Keratinocyte (primary cell): ENCODE results near the gene IST1. TPM values are rescaled to one million over a fixed set of nuclear protein-coding genes. Genes with fewer than 3 reads are reported as not detected.

Source experiments
- DNase-seq: peaks from one replicate; pipeline ENCODE4 v3.0.0-alpha.2; 2011; ENCODE audit warnings: low read depth, missing footprints, low spot score
- FAIRE-seq: peaks from 2 replicates; lab custom pipeline; 2011; peaks lifted over from hg19 to GRCh38; lab: Jason Lieb, UNC
- H2AFZ ChIP-seq: 2 replicates; pipeline ENCODE4 v1.6.0; 2012; ENCODE audit warnings: low read length, control low read depth, inconsistent platforms; ENCODE audit not compliant: control insufficient read depth
- H3K27ac ChIP-seq: 2 replicates; pipeline ENCODE4 v1.5.1; 2011; ENCODE audit warnings: low read length; ENCODE audit not compliant: control insufficient read depth, insufficient read depth
- H3K27me3 ChIP-seq: 3 replicates; pipeline ENCODE4 v1.6.0; 2011; ENCODE audit warnings: low read length; ENCODE audit not compliant: control insufficient read depth, insufficient read depth; ENCODE audit errors: extremely low read depth
- H3K36me3 ChIP-seq, 2 experiments: 2 replicates in 1 of 2; 3 replicates in 1 of 2; pipeline ENCODE4 v1.5.1; 2011; ENCODE audit warnings: low read length in 2 of 2, mild to moderate bottlenecking in 1 of 2; ENCODE audit not compliant: control insufficient read depth in 2 of 2, insufficient read depth in 2 of 2; ENCODE audit errors: extremely low read depth in 1 of 2
- H3K4me1 ChIP-seq: 3 replicates; pipeline ENCODE4 v1.5.1; 2011; ENCODE audit warnings: low read length; ENCODE audit not compliant: control insufficient read depth, insufficient read depth; ENCODE audit errors: extremely low read depth
- H3K4me2 ChIP-seq: 3 replicates; pipeline ENCODE4 v1.6.0; 2011; ENCODE audit warnings: low read depth, low read length; ENCODE audit not compliant: control insufficient read depth, insufficient read depth; ENCODE audit errors: extremely low read depth
- H3K4me3 ChIP-seq, 3 experiments: fragments of 200-600 bp in 1 of 3; sonication (generic) in 1 of 3; 2 replicates in 2 of 3; 3 replicates in 1 of 3; pipeline ENCODE4 v1.5.1; 2011 to 2016; ENCODE audit warnings: low read length in 3 of 3, mild to moderate bottlenecking in 3 of 3, control low read depth in 2 of 3, inconsistent platforms in 1 of 3, low read depth in 1 of 3, mixed read lengths in 1 of 3, mixed run types in 1 of 3, moderate library complexity in 1 of 3; ENCODE audit not compliant: control insufficient read depth in 2 of 3, insufficient read depth in 2 of 3; ENCODE audit errors: extremely low read depth in 1 of 3
- H3K79me2 ChIP-seq: 2 replicates; pipeline ENCODE4 v1.6.0; 2012; ENCODE audit warnings: low read length; ENCODE audit not compliant: control insufficient read depth, insufficient read depth
- H3K9ac ChIP-seq: 3 replicates; pipeline ENCODE4 v1.6.0; 2011; ENCODE audit warnings: low read length; ENCODE audit not compliant: control insufficient read depth, insufficient read depth; ENCODE audit errors: extremely low read depth
- H3K9me1 ChIP-seq: 3 replicates; pipeline ENCODE4 v1.6.0; 2011; ENCODE audit warnings: low read length; ENCODE audit not compliant: control insufficient read depth, insufficient read depth; ENCODE audit errors: extremely low read depth
- H3K9me3 ChIP-seq: 2 replicates; pipeline ENCODE4 v1.5.1; 2012; ENCODE audit warnings: low read depth, low read length; ENCODE audit not compliant: control insufficient read depth
- H4K20me1 ChIP-seq: 3 replicates; pipeline ENCODE4 v1.6.0; 2011; ENCODE audit warnings: low read length; ENCODE audit not compliant: control insufficient read depth, insufficient read depth; ENCODE audit errors: extremely low read depth
- EZH2 ChIP-seq: IDR thresholded peaks from one replicate; pipeline ENCODE4 v1.6.1; 2012; ENCODE audit warnings: inconsistent platforms, mild to moderate bottlenecking, low read length, moderate library complexity
- dilution Hi-C: fragments of 300-500 bp; cut with MboI; formaldehyde crosslinking; loops from one replicate; pipeline ENCODE4 v1.7.0; 2020; ENCODE audit warnings: low sequenced_read_pairs; ENCODE audit not compliant: extremely low pct_ligation_motif_present
- polyA plus RNA-seq, 5 experiments: library from polyadenylated mRNA; depleted of rRNA in 3 of 5; stranded (reverse) in 3 of 5; stranded (forward) in 1 of 5; unstranded in 1 of 5; fragments of >200 nt; gene quantifications; 1 replicate in 1 of 5; 2 replicates in 3 of 5; 3 replicates in 1 of 5; pipeline versions ENCODE4 v1.2.1 to v1.2.3, GENCODE V29; 2011 to 2012; ENCODE audit warnings: missing spikeins in 2 of 5, low read depth in 1 of 5, low replicate concordance in 1 of 5
- TF ChIP-seq, protein P1 (sequence below), 3 experiments: IDR thresholded peaks in 1 of 3; conservative IDR thresholded peaks in 1 of 3; optimal IDR thresholded peaks in 1 of 3; 2 replicates in 2 of 3; 3 replicates in 1 of 3; pipeline versions ENCODE3 to v1.5.1; 2011; ENCODE audit warnings: low read length in 3 of 3, mild to moderate bottlenecking in 3 of 3, moderate library complexity in 2 of 3, control low read depth in 1 of 3, inconsistent platforms in 1 of 3; ENCODE audit not compliant: insufficient read depth in 2 of 3; ENCODE audit errors: extremely low read depth in 1 of 3

The IST1 gene
- polyA plus RNA-seq, 1 donor (not counting 4 experiments of a cell fraction or from before 2014, with no cell fraction given): 188 TPM

GRCh38 chr16:71852561-71852960 lies 42.8 kb upstream of the IST1 start:
- peaks cover 36 to 43% of the 10 kb centered on the region in 2 experiments for H3K36me3 ChIP-seq
- TF ChIP-seq EZH2: no peak
- TF ChIP-seq, protein P1, sequence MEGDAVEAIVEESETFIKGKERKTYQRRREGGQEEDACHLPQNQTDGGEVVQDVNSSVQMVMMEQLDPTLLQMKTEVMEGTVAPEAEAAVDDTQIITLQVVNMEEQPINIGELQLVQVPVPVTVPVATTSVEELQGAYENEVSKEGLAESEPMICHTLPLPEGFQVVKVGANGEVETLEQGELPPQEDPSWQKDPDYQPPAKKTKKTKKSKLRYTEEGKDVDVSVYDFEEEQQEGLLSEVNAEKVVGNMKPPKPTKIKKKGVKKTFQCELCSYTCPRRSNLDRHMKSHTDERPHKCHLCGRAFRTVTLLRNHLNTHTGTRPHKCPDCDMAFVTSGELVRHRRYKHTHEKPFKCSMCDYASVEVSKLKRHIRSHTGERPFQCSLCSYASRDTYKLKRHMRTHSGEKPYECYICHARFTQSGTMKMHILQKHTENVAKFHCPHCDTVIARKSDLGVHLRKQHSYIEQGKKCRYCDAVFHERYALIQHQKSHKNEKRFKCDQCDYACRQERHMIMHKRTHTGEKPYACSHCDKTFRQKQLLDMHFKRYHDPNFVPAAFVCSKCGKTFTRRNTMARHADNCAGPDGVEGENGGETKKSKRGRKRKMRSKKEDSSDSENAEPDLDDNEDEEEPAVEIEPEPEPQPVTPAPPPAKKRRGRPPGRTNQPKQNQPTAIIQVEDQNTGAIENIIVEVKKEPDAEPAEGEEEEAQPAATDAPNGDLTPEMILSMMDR (optimal IDR thresholded peaks at IDR 0.05 in 1 of 3, IDR thresholded peaks at IDR 0.05 in 1 of 3, conservative IDR thresholded peaks at IDR 0.05 in 1 of 3; ENCODE audit: extremely low read depth in 1 of 3, insufficient read depth in 2 of 3, low read length in 3 of 3): no peak
- no peak for DNase-seq

GRCh38 chr16:71853413-71853812 lies 41.9 kb upstream of the IST1 start:
- Histone ChIP-seq H3K9me3 (no peaks in the 10 kb centered on the region), H2AFZ (no peak overlapping the region), H3K36me3 (peaks cover 36 to 43% of the 10 kb centered on the region in 2 experiments), H3K4me2 (no peak overlapping the region), H3K4me3 (no peak overlapping the region), H3K4me1 (no peaks in the 10 kb centered on the region), H3K79me2 (peaks cover 20% of the 10 kb centered on the region), H3K9me1 (peaks cover 4% of the 10 kb centered on the region), H3K27ac (no peak overlapping the region), H3K9ac (no peak overlapping the region), H3K27me3 (no peaks in the 10 kb centered on the region), H4K20me1 (peaks cover 3% of the 10 kb centered on the region)
- no peak for TF ChIP-seq EZH2
- TF ChIP-seq, protein P1 (optimal IDR thresholded peaks at IDR 0.05 in 1 of 3, IDR thresholded peaks at IDR 0.05 in 1 of 3, conservative IDR thresholded peaks at IDR 0.05 in 1 of 3; ENCODE audit: extremely low read depth in 1 of 3, insufficient read depth in 2 of 3, low read length in 3 of 3): no peak
- no peak for FAIRE-seq
- dilution Hi-C loops: no loop called here
- DNase-seq: no peak

More at GRCh38 chr16:71852561-71852960, 42.8 kb upstream of the IST1 start:
- no peak for FAIRE-seq
- Histone ChIP-seq H2AFZ (no peak overlapping the region), H3K4me1 (no peaks in the 10 kb centered on the region), H3K79me2 (peaks cover 26% of the 10 kb centered on the region), H3K9ac (no peak overlapping the region), H4K20me1 (peaks cover 3% of the 10 kb centered on the region), H3K9me1 (peaks cover 4% of the 10 kb centered on the region), H3K9me3 (no peaks in the 10 kb centered on the region), H3K27ac (no peak overlapping the region), H3K27me3 (no peaks in the 10 kb centered on the region), H3K4me3 (no peak overlapping the region), H3K4me2 (no peak overlapping the region)
- dilution Hi-C loops: no loop called here
